Mammary epithelial cell (primary cell): Measurements from ENCODE around the gene NSD1.

Source experiments
- EZH2 ChIP-seq: IDR thresholded peaks from 2 replicates; pipeline ENCODE4 v1.6.1; 2012; ENCODE audit warnings: low read length, inconsistent platforms, borderline replicate concordance
- TF ChIP-seq, protein P1 (sequence below), 2 donors: IDR thresholded peaks in 1 of 2; conservative IDR thresholded peaks in 1 of 2; 2 replicates each; pipeline ENCODE4 v1.5.1; 2011 to 2012; ENCODE audit warnings: inconsistent platforms in 2 of 2, low read length in 2 of 2, mild to moderate bottlenecking in 2 of 2, control low read depth in 1 of 2, low read depth in 1 of 2; ENCODE audit not compliant: insufficient read depth in 1 of 2; ENCODE audit errors: extremely low read depth in 1 of 2

DNA sequence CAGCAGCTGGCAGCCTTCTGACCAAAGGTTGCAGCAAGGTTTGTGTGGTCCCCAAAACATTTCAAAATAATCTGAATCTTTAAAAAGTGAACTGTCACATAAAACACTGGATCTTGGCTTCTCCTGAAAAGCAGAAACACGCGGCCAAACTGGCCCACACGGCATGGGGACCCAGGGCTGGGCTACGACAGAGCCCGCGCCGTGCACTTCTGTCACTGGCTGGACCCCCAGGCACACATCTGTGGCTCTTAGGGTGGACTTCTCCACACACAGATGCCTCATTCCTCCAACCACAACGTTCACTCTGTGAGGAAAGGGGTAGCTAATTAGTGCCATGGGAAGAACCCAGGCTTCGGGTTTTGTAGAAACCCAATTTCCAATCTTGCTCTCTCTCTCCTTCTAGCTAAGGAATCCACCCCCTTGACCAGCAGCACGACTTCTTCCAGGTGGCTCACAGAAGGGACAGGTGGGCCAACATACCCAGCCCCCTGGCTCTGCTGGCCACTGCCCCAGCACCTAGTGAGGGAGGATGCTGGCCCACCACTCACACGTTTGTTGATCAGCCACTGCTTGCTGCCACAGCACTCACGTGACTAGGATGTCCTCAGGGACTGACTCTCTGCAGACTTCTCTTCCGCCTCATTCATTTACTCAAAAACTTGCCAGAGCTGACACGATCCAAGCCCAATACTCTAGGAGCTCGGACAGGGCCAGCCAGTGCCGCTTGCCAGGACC is 200.0 kb downstream of the NSD1 start:
- TF ChIP-seq, protein P1, sequence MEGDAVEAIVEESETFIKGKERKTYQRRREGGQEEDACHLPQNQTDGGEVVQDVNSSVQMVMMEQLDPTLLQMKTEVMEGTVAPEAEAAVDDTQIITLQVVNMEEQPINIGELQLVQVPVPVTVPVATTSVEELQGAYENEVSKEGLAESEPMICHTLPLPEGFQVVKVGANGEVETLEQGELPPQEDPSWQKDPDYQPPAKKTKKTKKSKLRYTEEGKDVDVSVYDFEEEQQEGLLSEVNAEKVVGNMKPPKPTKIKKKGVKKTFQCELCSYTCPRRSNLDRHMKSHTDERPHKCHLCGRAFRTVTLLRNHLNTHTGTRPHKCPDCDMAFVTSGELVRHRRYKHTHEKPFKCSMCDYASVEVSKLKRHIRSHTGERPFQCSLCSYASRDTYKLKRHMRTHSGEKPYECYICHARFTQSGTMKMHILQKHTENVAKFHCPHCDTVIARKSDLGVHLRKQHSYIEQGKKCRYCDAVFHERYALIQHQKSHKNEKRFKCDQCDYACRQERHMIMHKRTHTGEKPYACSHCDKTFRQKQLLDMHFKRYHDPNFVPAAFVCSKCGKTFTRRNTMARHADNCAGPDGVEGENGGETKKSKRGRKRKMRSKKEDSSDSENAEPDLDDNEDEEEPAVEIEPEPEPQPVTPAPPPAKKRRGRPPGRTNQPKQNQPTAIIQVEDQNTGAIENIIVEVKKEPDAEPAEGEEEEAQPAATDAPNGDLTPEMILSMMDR (conservative IDR thresholded peaks at IDR 0.05 in 1 of 2, IDR thresholded peaks at IDR 0.05 in 1 of 2; ENCODE audit: extremely low read depth in 1 of 2, insufficient read depth in 1 of 2, low read depth in 1 of 2, low read length in 2 of 2): no peak
- no peak for TF ChIP-seq EZH2
